ENCODE measurements around the gene DPYSL5.
"Not testable (repeated sequence)": the region's sequence is repeated elsewhere in the genome, so short reads cannot be mapped to it uniquely, and the experiment has no call there.

DPYSL5 gene

DNA sequence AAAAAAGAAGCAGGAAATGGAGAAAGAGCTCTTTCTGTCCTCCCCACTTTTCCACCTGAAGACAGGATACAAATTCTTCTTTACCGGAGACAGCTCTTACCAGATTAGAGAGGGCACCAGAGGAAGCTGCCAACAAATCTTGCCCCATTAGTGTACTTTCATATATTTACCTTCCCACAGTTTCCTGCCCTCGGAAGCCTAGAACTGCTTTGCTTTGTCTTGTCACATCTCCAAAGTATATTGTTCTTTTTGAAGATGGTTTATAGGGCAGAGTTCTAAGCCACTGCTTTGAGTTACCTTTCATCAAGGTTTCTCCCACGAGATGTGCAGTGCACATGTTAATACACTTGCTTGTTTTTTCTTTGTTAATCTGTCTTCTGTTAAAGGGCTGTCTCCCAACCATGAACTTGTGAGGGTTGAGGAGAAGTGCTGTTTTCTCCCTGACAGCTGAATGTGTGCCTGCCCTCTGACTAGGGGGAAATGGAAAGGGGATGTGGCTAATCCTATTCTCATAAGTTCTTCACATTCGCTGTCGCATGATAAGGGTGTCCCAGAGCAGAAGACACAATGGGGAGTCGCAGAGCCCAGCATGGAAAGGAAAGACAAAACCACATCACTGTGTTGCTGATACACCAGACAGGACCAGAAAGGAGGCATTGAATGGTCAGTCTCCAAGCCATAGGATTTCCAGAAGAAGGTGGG, 37.9 kb upstream of the DPYSL5 start:
- DNase-seq (ENCODE audit: low read depth, low spot score) = no peak
- TF ChIP-seq CTCF (IDR thresholded peaks at IDR 0.05; ENCODE audit: low read depth, low read length) = no peak
- no peak overlapping the region for H3K4me3 ChIP-seq (ENCODE audit: low read depth, low read length)
- in situ Hi-C loops (cut with HindIII; ENCODE audit: low sequenced_read_pairs) = no loop called here

DNA sequence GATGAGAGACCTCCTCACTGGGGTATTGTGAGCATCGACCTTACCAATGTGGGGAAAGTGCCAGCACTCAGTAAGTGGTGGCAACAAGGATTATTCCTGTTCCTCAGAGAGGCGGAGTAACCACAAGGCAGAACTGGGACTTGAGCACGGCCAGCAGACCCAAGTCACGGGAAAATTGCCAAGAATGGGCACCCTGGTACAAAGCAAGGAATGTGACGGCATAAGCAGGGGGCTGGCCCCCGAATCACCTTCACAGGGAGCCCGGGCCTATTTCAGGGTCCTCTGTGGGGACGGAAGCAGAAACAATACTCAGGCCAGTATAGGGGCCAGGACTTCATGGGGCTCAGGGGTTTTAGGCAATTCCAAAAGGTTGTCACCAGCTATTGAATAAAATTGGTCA, 36.7 kb upstream of the DPYSL5 start:
- in situ Hi-C loops (cut with HindIII; ENCODE audit: low sequenced_read_pairs) = no loop called here
- H3K4me3 ChIP-seq (ENCODE audit: low read depth, low read length) = no peak overlapping the region
- DNase-seq (ENCODE audit: low read depth, low spot score) = no peak
- no peak for TF ChIP-seq CTCF (IDR thresholded peaks at IDR 0.05; ENCODE audit: low read depth, low read length)

GRCh38 chr2:26811791-26812694, 35.9 kb upstream of the DPYSL5 start:
- TF ChIP-seq CTCF (IDR thresholded peaks at IDR 0.05; ENCODE audit: low read depth, low read length) = no peak
- DNase-seq (ENCODE audit: low read depth, low spot score) = no peak
- in situ Hi-C loops (cut with HindIII; ENCODE audit: low sequenced_read_pairs) = no loop called here
- no peak overlapping the region for H3K4me3 ChIP-seq (ENCODE audit: low read depth, low read length)

DNA sequence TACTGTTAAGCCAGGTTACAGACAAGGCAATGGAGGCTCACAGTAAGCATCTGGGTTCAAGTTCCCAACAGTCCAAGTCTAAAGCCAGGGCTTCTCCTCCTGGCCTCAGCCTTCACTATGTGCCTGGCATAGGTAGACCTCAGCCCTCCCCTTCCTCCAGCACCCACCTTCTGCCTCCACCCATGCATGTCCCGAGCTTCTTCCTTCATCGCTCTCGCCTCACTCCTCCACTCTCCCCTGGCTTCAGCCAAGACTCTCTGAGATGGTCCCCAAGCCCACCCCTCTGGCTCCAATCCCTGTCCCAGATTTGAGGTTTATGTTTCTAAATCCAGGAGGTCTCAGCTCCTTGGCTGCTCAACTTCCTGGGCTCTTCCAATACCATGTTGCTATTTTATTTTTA, 35.2 kb upstream of the DPYSL5 start:
- in situ Hi-C loops (cut with HindIII; ENCODE audit: low sequenced_read_pairs) = no loop called here
- no peak for TF ChIP-seq CTCF (IDR thresholded peaks at IDR 0.05; ENCODE audit: low read depth, low read length)
- no peak for DNase-seq (ENCODE audit: low read depth, low spot score)
- no peak overlapping the region for H3K4me3 ChIP-seq (ENCODE audit: low read depth, low read length)

DNA sequence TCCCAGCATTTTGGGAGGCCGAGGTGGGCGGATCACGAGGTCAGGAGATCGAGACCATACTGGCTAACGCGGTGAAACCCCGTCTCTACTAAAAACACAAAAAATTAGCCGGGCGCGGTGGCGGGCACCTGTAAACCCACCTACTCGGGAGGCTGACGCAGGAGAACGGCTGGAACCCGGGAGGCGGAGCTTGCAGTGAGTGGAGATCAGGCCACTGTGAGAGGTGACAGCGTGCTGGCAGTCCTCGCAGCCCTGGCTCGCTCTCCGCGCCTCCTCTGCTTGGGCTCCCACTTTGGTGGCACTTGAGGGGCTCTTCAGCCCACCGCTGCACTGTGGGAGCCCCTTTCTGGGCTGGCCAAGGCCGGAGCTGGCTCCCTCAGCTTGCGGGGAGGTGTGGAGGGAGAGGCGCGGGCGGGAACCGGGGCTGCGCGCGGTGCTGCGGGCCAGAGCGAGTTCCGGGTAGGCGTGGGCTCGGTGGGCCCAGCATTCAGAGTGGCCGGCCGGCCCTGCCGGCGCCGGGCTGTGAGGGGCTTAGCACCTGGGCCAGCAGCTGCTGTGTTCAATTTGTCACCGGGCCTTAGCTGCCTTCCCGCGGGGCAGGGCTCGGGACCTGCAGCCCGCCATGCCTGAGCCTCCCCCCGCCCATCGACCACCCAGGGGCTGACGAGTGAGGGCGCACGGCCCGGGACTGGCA, 33.7 kb upstream of the DPYSL5 start:
- DNase-seq (ENCODE audit: low read depth, low spot score); H3K4me3 ChIP-seq (ENCODE audit: low read depth, low read length); in situ Hi-C loops (cut with HindIII; ENCODE audit: low sequenced_read_pairs): not testable (repeated sequence)

DNA sequence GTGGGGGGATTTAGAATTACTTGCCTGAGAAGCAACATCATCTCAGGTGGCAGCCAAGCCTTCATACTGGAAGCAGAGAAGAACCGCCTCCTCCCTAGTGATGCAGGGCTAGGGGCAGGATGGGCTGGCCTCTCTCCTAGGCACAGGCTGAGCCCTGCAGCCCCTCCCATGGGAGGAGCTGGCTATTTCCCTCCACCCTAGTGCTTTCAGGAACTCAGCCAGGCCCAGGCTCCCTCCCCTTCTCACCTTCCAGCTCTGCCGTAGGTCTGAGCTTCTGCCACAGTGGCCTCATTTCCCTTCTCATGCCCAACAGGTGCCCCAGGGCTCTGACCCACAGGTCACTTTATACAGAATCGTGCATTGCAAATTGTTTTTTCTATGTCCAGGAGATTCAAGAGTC, 31.0 kb upstream of the DPYSL5 start:
- in situ Hi-C loops (cut with HindIII; ENCODE audit: low sequenced_read_pairs) = no loop called here
- DNase-seq (ENCODE audit: low read depth, low spot score) = no peak
- no peak for TF ChIP-seq CTCF (IDR thresholded peaks at IDR 0.05; ENCODE audit: low read depth, low read length)
- H3K4me3 ChIP-seq (ENCODE audit: low read depth, low read length) = no peak overlapping the region

Data from astrocyte of the spinal cord (primary cell).